Measurements from ENCODE around the gene ZMIZ1.

The ZMIZ1 gene

DNA sequence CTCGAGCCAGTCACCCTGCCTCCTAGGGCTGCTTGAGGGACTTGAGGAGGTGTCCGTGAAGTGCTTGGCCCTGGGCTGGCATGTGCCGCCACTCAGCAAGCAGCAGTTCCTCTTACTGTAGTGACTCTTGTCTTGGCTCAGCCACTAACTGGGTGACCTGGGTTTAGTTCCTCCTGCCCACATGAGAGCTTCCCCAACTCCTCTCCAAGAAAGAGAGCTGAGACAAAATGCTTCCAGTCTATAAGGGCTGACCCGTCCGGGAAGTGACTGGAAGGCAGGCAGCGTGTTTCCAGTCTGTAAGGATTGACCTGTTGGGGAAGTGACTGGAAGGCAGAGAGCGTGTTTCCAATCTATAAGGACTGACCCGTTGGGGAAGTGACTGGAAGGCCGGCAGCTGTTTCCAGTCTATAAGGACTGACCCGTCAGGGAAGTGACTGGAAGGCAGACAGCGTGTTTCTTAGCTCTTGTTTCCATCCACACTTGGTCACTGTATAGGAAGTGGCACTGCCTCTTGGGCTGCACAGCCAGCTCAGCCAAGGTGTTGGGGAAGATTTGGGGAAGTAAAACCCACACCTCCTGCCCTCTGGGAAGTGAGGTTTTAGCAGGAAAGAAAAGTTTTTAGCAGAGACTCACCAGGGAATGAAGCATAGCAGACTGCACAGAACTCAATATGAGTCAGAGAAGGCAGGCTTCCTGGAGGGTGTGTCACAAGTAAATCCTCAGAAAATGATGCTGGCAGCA is 225.2 kb downstream of the ZMIZ1 start:
- peak; percentile 39 for DNase-seq

DNA sequence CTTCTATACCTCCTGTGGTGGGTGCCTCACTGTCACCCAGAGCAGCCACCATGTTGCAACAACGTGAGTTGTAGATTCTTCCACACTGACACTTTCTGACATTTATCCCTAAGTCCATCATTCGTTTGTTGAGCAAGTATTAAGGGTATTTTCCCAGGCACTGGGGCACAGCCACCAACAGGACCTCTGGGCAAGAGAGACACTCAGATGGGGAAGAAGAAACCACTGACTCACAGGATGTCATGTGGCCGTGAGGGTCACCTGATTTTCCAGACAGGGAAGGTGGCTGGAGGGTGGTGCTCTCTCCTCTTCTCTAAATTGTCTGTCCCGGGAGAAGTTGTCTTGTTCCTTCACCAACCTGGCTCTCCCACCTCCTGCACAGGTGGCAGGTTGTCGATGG is 226.8 kb downstream of the ZMIZ1 start:
- no peak for DNase-seq

DNA sequence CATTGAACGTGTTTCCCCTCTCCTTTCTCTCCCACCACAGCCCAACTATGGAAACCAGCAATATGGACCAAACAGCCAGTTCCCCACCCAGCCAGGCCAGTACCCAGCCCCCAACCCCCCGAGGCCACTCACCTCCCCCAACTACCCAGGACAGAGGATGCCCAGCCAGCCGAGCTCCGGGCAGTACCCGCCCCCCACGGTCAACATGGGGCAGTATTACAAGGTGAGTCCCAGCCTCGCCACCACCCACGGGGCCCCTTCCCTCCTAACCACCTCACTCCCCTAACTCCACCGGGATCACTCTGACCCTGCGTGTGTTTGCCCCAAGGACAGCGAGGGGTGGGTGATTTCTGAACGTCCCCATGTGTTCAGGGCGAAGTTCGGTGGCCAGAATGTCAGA is 227.7 kb downstream of the ZMIZ1 start:
- DNase-seq: no peak

DNA sequence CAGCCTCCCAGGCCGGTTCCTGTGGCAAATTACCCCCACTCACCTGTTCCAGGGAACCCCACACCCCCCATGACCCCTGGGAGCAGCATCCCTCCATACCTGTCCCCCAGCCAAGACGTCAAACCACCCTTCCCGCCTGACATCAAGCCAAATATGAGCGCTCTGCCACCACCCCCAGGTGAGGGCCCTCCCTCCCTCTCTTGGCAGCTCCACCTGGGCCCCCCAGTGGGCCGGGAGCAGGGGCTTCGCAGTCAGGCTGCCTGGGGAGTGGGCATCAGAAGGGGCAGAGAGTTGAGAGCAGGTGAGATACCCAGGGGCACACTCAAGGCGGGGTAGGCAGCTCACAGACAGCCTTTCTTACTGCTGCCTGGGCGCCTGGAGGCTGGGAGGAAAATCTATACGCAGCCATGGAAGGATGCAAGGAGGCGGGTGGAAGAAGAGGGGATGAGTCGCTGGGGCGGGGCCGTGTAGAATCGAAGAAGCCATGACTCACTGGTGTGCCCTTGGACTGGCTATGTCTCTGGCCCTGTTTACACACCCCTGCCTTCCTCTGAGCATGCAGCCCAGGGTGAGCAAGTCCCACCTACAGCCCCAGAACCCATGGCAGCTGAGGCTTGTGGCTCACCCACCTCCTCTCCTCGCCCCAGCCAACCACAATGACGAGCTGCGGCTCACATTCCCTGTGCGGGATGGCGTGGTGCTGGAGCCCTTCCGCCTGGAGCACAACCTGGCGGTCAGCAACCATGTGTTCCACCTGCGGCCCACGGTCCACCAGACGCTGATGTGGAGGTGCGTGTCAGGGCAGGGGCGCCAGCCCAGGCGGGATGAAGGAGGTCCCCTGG is 229.9 kb downstream of the ZMIZ1 start:
- DNase-seq: peak; percentile 94

DNA sequence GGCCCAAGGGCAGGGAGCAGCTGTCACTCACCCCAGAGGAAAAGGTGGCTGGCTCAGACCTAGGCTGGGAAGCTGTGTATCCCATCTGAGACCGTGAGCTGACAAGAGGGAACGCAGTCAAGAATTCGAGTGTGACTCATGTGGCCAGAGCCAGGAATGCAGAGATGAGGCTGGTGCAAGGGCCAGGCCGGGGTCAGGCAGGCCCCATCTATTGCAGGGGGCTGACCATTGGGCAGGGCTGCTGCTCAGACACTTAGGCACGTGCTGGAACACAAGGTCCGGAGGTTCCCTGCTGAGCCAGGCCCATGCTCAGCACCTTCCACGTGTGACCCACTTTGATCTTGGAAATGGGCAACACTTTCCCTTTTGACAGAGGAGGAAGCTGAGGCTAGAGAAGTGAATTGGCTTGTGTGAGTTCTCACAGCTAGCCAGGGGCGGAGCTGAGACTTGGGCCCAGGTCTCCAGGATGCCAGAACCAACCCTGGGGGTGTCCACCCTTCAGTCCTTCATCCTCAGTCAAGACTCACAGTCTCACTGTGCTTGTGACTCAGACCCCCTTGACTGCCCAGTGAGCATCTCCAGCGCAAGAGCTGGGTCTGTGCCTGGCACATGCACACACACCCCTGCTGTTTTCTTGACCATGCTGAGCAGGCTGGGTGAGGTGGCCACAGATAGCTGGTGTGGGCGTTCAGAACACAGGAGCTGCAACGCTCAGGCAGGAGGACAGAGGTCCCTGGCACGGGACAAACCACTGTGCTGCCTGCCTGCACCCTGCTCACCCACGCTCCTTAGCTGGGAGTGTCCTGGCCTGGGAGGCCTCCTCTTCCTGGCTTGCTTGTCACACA is 230.9 kb downstream of the ZMIZ1 start:
- peak; percentile 55 for DNase-seq

DNA sequence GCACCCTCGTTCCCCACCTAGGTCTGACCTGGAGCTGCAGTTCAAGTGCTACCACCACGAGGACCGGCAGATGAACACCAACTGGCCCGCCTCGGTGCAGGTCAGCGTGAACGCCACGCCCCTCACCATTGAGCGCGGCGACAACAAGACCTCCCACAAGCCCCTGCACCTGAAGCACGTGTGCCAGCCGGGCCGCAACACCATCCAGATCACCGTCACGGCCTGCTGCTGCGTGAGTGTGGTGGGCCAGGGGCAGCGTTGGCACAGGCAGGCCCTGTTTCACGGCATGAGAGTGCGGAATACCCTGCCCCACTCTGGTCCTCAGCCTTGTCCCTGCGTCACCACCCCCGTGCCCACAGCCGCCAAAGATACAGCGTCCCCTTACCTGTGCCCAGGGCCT is 231.9 kb downstream of the ZMIZ1 start:
- DNase-seq: no peak

DNA sequence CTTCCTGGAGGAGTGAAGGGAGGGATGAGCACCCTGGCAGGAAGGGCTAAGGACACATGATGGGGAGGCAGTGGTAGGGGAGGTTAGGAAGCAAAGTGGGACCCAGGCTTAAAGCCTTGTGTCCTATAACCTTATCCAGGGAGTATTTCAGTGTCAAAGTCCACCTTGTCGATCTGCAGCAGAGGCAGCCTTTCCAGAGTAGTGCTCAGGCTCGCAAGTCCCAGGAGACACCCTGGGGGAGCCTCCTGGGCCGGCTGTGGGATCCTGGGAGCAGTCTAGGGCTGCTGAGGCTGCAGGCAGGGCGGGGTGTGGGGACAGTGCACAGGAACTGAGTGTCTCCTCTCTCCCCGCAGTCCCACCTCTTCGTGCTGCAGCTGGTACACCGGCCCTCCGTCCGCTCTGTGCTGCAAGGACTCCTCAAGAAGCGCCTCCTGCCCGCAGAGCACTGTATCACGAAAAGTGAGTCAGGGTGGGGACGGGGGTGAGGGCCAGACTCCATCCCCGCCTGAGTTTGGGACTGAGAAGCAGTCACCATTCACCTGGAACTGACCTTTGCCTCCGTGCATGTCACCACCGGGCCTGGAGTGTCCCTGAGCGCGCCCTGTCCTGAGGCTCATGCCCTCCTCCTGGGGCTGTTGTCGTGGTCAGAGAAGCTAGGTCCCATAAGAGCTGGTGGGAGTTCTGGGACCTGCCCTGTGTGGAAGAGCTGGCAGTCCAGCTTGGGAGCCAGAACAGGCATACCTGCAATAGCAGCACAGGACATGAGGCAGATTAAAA is 233.2 kb downstream of the ZMIZ1 start:
- DNase-seq: no peak

DNA sequence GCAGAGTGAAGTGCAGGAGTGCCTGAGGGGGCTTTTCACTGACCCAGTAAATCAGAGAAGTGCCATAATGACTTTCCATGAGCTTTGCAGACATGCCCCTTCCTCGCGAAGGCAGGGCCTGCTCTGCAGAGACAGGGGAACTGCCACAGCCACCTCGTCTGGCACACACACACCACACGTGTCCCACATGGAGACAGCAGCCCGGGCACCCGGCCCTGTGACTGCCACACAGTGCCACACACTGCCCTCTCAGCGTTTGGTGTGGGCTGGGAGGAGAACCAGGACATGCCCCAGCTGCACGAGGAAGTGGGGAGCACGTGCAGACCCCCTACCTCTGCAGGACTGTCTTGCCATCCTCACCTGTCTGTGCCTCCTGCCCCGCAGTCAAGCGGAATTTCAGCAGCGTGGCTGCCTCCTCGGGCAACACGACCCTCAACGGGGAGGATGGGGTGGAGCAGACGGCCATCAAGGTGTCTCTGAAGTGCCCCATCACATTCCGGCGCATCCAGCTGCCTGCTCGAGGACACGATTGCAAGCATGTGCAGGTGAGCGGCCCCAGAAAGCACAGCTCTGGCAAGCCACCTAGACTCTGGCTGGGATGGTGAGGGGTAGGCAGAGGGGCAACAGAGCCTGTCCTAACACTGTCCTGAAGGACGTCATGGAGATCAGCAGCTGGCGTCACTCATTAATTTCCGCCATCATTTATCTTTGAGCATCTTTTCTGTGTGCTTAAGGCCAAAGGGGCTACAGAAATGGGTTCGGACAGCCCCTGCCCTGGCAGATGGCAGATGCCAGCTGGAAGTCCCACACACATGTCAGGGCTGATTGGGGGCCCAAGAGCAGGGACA is 235.1 kb downstream of the ZMIZ1 start:
- no peak for DNase-seq

DNA sequence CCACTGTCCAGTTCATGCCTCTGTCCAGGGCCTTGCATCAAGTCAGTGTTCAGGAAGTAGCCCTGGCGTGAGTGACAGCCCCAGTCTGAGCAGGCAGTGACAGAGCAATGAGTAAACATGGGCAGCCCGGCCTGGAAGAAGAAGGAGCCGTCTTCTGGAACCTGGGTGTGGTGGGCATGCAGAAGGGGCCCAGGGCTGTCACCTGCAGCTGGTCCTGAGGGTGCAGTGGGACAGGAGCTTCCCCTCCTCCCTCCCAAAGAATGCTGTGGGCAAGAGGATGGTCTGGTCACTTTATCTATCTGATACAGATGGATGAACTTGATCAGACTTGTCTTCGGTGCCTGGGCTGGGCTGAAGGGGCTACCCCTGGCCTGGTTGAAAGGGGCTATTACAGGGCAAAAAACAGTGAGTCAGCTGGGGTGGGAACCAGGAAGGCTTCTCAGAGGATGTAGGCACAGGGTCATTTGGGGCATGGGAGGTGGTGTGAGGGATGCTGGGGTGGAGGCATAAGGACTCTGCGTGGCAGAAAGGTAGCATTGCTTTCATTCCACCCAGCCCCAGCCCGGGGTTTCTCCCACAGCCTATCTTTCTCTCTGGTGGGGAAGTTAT is 235.8 kb downstream of the ZMIZ1 start:
- no peak for DNase-seq

DNA sequence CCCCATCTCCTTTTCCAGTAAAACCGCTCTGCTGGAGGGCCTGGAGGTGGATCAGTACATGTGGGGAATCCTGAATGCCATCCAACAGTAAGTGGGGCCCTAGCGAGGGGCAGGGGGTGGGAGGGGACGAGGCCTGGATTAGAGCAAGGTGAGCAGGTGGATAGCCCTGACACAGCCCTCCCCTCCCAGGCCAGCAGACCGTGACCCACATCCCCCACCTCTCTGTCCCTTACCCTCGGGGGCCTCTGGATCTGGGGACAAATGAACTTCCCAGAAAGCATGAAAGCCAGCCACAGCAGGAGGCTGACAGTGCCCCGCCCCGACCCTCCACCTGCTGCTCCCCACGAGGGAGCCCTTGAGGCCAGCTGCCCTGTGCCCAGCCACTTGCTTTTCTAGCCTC is 236.7 kb downstream of the ZMIZ1 start:
- no peak for DNase-seq

DNA sequence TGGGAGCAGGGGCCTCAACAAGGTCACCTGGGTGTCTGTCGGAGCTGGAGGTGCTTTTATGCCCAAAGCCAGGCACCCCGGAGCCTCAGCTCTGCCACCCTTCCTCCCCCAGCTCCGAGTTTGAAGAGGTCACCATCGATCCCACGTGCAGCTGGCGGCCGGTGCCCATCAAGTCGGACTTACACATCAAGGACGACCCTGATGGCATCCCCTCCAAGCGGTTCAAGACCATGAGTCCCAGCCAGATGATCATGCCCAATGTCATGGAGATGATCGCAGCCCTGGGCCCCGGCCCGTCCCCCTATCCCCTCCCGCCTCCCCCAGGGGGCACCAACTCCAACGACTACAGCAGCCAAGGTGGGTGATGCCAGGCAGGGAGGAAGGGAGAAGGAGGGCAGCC is 237.2 kb downstream of the ZMIZ1 start:
- no peak for DNase-seq

DNA sequence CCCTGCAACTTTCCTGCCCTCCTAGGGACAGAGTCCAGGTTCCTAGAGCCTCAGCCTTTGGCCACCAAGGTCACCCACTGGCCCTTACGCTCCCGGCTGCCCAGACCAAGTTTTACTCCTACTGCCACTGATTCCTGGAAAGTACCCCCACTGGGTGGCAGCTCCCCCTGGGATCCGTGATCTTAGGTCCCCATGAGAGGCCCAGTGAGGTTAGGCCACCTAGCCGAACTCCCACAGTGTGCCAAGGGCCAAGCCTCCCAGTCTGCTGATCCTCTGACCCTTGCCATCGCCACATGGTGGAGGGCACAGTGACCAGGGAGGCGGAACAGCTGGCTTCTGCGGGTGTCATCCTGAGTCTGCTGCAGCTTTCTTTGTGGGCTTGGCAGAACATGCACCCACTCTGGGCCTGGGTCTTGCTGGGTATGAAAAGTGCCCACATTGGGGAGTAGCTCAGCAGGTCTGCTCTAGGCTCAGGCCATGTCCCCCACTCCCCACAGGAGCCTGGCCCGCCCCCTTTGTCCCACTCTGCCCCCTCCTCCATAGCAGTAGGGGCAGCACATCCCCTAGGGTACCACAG is 238.0 kb downstream of the ZMIZ1 start:
- DNase-seq: no peak

DNA sequence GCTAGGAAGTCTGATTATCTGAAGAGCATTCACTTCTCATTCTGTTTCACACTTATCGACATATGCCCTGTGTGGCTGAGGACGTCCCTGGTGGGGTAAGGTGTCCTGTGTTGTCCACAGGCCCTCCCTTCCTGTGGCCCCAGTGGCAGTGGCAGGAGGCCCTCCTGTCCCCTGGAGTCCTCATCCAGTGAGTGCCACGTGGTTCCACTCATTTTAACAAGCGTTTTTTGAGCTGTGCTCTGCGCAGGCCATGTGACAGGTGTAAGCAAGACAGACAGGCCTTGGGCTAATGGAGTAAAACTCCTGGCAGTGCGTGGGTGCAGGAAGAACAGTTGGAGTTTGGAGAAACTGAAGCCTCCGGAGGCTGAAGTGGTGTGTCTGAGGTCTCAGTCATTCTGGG is 239.2 kb downstream of the ZMIZ1 start:
- DNase-seq: no peak

DNA sequence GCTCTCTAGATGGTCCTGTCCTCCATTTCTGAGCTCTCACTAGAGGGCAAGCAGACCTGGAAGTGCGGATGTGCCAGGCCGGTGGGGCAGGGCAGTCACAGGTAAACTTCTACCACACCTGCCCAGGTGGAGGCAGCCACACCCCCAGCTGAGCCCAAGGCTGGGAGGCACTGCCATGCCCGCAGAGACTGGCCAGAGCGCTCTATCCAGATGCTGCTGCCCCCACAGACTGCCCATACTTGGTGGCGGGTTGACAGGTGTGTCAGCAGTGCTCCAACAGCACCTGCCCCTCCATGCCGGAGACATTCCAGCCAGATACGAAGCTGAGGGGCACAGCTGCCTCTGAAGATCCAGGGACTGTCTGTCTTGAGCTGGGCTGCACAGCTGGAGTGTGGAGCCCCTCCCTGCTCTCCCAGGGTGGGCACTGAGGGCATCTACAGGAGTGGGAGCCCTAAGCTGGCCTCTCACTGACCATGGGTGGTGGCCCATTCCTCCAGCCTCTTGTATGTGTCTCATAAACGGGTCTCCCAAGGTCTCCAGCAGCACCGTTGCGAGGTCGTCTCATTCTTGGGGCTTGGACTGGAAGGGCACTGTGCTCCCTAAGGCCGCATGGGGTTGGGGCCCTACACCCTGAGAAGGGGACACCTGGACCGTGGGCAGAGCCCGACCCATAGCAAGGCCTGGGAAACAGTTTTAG is 240.4 kb downstream of the ZMIZ1 start:
- no peak for DNase-seq

DNA sequence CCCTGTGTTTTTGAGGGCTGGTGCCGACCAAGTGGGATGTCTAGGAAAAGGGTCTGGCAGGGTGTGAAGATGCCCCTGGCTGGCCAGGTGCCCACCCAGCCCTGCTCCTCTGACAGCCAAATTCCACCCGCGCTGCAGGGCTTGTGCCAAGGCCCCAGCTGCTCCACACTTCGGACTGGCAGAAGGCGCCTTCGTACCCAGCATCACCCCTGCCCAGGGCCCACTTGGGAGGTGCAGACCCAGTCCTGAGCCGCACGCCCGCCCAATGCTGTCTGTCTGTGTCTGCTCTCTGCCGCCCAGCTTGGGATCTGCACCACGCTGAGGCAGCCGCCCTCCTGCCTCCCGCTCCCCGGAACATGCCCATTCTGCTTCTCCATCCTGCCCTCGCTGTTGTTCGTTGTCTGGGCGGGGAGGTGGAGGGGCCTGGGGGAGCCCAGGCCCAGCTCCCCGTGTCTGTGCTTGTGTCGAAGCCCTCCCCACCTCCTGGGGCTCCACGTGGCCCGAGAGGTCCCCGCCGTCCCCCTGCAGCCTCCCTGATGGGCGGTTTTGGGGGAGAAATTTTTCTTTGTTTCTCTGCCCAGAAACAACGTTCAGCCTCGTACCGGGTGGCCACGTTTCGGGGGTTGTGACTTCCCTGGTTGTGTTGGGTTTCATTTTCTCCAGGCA is 241.6 kb downstream of the ZMIZ1 start:
- DNase-seq: no peak

DNA sequence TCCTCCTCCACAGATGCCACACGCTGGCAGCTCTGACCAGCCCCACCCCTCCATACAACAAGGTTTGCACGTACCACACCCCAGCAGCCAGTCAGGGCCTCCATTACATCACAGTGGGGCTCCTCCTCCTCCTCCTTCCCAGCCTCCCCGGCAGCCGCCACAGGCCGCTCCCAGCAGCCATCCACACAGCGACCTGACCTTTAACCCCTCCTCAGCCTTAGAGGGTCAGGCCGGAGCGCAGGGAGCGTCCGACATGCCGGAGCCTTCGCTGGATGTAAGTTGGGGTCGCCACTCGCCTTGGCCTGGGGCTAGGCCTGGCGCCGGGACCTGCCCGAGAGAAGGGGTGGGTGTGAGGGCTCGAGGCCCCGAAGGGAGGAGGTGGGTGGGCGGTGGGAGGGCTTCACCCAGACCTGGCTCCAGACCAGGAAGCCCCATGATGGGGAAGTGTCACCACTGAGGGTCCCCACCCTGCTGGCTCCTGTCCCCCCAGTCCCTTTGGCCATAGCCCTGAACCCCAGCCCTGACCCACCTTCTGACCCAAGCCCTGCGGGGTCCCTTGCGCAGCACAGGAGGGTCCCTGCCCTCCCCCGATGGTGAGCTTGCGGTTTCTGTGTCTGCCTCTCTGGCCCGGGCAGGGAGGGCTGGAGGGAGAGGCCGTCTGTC is 242.3 kb downstream of the ZMIZ1 start:
- DNase-seq: peak; percentile 40

DNA sequence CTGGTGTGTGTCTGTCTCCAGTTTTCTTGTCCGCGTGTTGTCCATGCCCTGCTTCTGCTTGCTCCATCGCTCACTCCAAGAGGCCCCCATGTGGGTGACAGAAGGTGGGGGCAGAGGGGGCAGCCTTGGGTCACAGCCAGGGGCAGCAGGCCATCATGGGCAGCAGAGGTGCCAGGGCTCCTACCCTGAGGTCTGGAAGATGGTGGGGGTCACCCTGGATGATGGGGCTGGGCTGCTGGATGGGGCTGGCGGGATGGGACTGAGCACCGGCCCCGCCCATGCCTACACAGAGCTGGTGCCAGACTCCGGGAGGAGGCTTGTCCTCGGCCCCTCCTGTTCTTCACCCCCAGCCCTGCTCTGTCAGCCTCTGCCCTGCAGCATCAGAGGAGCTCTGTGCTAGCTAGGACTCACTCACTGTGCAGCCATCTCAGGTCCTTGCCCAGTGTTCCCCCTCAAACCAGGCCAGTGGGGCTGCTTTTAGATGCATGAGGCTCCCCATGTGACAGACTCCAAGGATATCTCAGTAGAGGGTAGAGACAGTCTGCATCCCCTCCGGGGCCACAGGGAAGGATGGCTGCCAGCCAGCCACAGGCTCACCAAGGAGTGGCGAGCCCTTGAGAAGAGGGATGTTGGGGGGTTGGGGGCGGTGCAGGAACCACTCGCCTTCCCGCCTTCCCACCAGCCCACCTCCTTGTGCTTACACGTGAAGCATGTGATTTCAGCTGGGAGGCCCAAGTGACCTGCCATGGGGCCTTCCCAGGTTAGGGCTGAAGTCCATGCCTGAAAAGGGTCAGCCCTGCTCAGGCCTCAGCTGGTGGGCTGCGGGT is 243.0 kb downstream of the ZMIZ1 start:
- DNase-seq: no peak

Data from fibroblast of skin of scalp (primary cell).